ENCODE data around the gene ZNF341.
A peak's percentile ranks its signal among the peaks of the same experiment; 100 is the strongest.
"Not testable (repeated sequence)": the region's sequence is repeated elsewhere in the genome, so short reads cannot be mapped to it uniquely, and the experiment has no call there.

Gene ZNF341

GRCh38 chr20:33771938-33772337 lies 40.1 kb downstream of the ZNF341 start:
- no peak for DNase-seq

GRCh38 chr20:33772439-33772838 lies 40.6 kb downstream of the ZNF341 start:
- DNase-seq, result no peak

GRCh38 chr20:33773412-33774089 lies 41.8 kb downstream of the ZNF341 start:
- DNase-seq, result no peak

GRCh38 chr20:33777816-33778215 lies 46.0 kb downstream of the ZNF341 start:
- no peak for DNase-seq

GRCh38 chr20:33781133-33781532 lies 49.3 kb downstream of the ZNF341 start:
- no peak for DNase-seq

- DNase-seq, result no peak
These were observed 50.1 kb downstream of the ZNF341 start for GRCh38 chr20:33781945-33782344.

GRCh38 chr20:33783256-33783655 lies 51.5 kb downstream of the ZNF341 start:
- DNase-seq, result no peak

- no peak for DNase-seq
These were observed 52.0 kb downstream of the ZNF341 start for GRCh38 chr20:33783818-33784217.

- no peak for DNase-seq
These were observed 52.4 kb downstream of the ZNF341 start for GRCh38 chr20:33784225-33784624.

GRCh38 chr20:33785503-33785902 lies 53.7 kb downstream of the ZNF341 start:
- DNase-seq, result no peak

GRCh38 chr20:33787253-33787891 lies 55.6 kb downstream of the ZNF341 start:
- DNase-seq, result no peak

- DNase-seq, result no peak
These were observed 56.7 kb downstream of the ZNF341 start for GRCh38 chr20:33788351-33789049.

- DNase-seq, result no peak
These were observed 57.5 kb downstream of the ZNF341 start for GRCh38 chr20:33789109-33789857.

GRCh38 chr20:33789858-33790182 lies 58.0 kb downstream of the ZNF341 start:
- DNase-seq, result no peak

- no peak for DNase-seq
These were observed 58.8 kb downstream of the ZNF341 start for GRCh38 chr20:33790566-33790965.

- DNase-seq, result no peak
These were observed 59.2 kb downstream of the ZNF341 start for GRCh38 chr20:33791021-33791420.

- no peak for DNase-seq
These were observed 59.7 kb downstream of the ZNF341 start for GRCh38 chr20:33791540-33791939.

- DNase-seq, result peak in 1 of 2 experiments; percentile 28
These were observed 60.3 kb downstream of the ZNF341 start for GRCh38 chr20:33791959-33792597.

- not testable (repeated sequence) for DNase-seq
These were observed 60.8 kb downstream of the ZNF341 start for GRCh38 chr20:33792598-33792989.

GRCh38 chr20:33793011-33793931 lies 61.5 kb downstream of the ZNF341 start:
- no peak for DNase-seq

GRCh38 chr20:33796263-33796906 lies 64.6 kb downstream of the ZNF341 start:
- peak; percentile 4 to 18 for DNase-seq
